Esophagus (tissue), 2 donors: ENCODE results near the gene GPBAR1. TPM values are rescaled to one million over a fixed set of nuclear protein-coding genes. Genes with fewer than 3 reads are reported as not detected.

Source experiments
- H3K27ac ChIP-seq, 2 donors: one replicate each; pipeline ENCODE4 v1.5.1; 2013; ENCODE audit warnings: low read depth in 2 of 2, mild to moderate bottlenecking in 2 of 2, inconsistent platforms in 1 of 2, low read length in 1 of 2, moderate library complexity in 1 of 2
- H3K27me3 ChIP-seq, 2 donors: one replicate each; pipeline ENCODE4 v1.6.1; 2013; ENCODE audit warnings: low read length in 2 of 2, control low read depth in 1 of 2, mild to moderate bottlenecking in 1 of 2; ENCODE audit not compliant: insufficient read depth in 2 of 2, control insufficient read depth in 1 of 2
- H3K36me3 ChIP-seq, 2 donors: one replicate each; pipeline ENCODE4 v1.6.1; 2013; ENCODE audit warnings: low read length in 1 of 2; ENCODE audit not compliant: control insufficient read depth in 2 of 2, insufficient read depth in 2 of 2
- H3K4me1 ChIP-seq, 2 donors: one replicate each; pipeline ENCODE4 v1.6.1; 2013; ENCODE audit warnings: low read length in 1 of 2; ENCODE audit not compliant: control insufficient read depth in 2 of 2, insufficient read depth in 2 of 2
- H3K4me3 ChIP-seq, 2 donors: one replicate each; pipeline ENCODE4 v1.5.1; 2013; ENCODE audit warnings: low read length in 2 of 2, mild to moderate bottlenecking in 2 of 2, low read depth in 1 of 2, moderate library complexity in 1 of 2
- H3K9me3 ChIP-seq, 2 donors: one replicate each; pipeline ENCODE4 v1.6.1; 2013; ENCODE audit warnings: mild to moderate bottlenecking in 2 of 2, low read depth in 1 of 2, low read length in 1 of 2, moderate library complexity in 1 of 2; ENCODE audit not compliant: control insufficient read depth in 2 of 2, insufficient read depth in 1 of 2
- WGBS, 2 donors: extraction: QIAGEN DNeasy Blood & Tissue Kit; methylation state at CpG; one replicate each; pipeline ENCODE4 v1.1.7; 2013; 5-methylcytosine and 5-hydroxymethylcytosine counted together
- polyA plus RNA-seq, 2 donors: library from polyadenylated mRNA; stranded (reverse); fragments of 200-250 nt; gene quantifications; one replicate each; pipeline ENCODE4 v1.2.3, GENCODE V29; 2013
- donor health status: healthy with polysubstance abuse.
- donor health status: Bipolar disorder and iron deficiency.

Gene GPBAR1
- polyA plus RNA-seq, 2 donors: 0.29 to 0.45 TPM

GRCh38 chr2:218280260-218280870, 19.6 kb downstream of the GPBAR1 start:
- H3K36me3 ChIP-seq: peaks cover 35 to 63% of the 10 kb centered on the region in 2 donors
- peaks cover 17 to 49% of the 10 kb centered on the region in 2 donors for H3K4me1 ChIP-seq
- 93 to 94% methylated on average over 14 of the region's 14 CpGs for WGBS, 2 donors
- H3K9me3 ChIP-seq: no peaks in the 10 kb centered on the region
- H3K4me3 ChIP-seq: no peak overlapping the region
- H3K27me3 ChIP-seq: no peaks in the 10 kb centered on the region
- no peak overlapping the region for H3K27ac ChIP-seq

GRCh38 chr2:218281449-218281848, 20.6 kb downstream of the GPBAR1 start:
- Histone ChIP-seq H3K36me3 (peaks cover 27 to 55% of the 10 kb centered on the region in 2 donors), H3K27me3 (no peaks in the 10 kb centered on the region), H3K27ac (peak overlapping the region; percentile 96 to 98), H3K4me1 (peaks cover 21 to 60% of the 10 kb centered on the region in 2 donors), H3K9me3 (no peaks in the 10 kb centered on the region), H3K4me3 (no peak overlapping the region)
- WGBS, 2 donors: 42 to 54% methylated on average over 3 of the region's 3 CpGs

- Histone ChIP-seq H3K27me3 (no peaks in the 10 kb centered on the region), H3K4me1 (peaks cover 21 to 63% of the 10 kb centered on the region in 2 donors), H3K9me3 (no peaks in the 10 kb centered on the region), H3K36me3 (peaks cover 21 to 45% of the 10 kb centered on the region in 2 donors), H3K4me3 (peak overlapping the region; percentile 17 to 27), H3K27ac (peak overlapping the region; percentile 96 to 98)
- 42 to 44% methylated on average over 16 to 17 of the region's 17 CpGs for WGBS, 2 donors
Observed at GRCh38 chr2:218282173-218282991, 21.6 kb downstream of the GPBAR1 start.

GRCh38 chr2:218284106-218284811, 23.4 kb downstream of the GPBAR1 start:
- WGBS, 2 donors: 39% methylated on average over 14 to 16 of the region's 16 CpGs
- H3K36me3 ChIP-seq: peaks cover 21 to 27% of the 10 kb centered on the region in 2 donors

GRCh38 chr2:218285604-218286003, 24.8 kb downstream of the GPBAR1 start:
- 13 to 17% methylated on average over 6 of the region's 6 CpGs for WGBS, 2 donors
- H3K4me3 ChIP-seq: peak overlapping the region; percentile 22 to 59

More at GRCh38 chr2:218284106-218284811, 23.4 kb downstream of the GPBAR1 start:
- no peaks in the 10 kb centered on the region for H3K27me3 ChIP-seq
- peaks cover 23 to 49% of the 10 kb centered on the region in 2 donors for H3K4me1 ChIP-seq
- H3K27ac ChIP-seq: peak overlapping the region; percentile 92 to 98
- H3K4me3 ChIP-seq: peak overlapping the region; percentile 32 to 38
- H3K9me3 ChIP-seq: no peaks in the 10 kb centered on the region

GRCh38 chr2:218286570-218287459, 26.0 kb downstream of the GPBAR1 start:
- Histone ChIP-seq H3K36me3 (peaks cover under 1 to 7% of the 10 kb centered on the region in 2 donors), H3K4me1 (peaks cover 26 to 48% of the 10 kb centered on the region in 2 donors), H3K4me3 (peak overlapping the region; percentile 46 to 59), H3K9me3 (no peaks in the 10 kb centered on the region), H3K27me3 (no peaks in the 10 kb centered on the region), H3K27ac (peak overlapping the region; percentile 92 to 100)
- WGBS, 2 donors: 1 to 2% methylated on average over 11 of the region's 11 CpGs

More at GRCh38 chr2:218285604-218286003, 24.8 kb downstream of the GPBAR1 start:
- no peaks in the 10 kb centered on the region for H3K27me3 ChIP-seq
- H3K4me1 ChIP-seq: peaks cover 26 to 50% of the 10 kb centered on the region in 2 donors
- no peaks in the 10 kb centered on the region for H3K9me3 ChIP-seq
- H3K27ac ChIP-seq: peak overlapping the region; percentile 92 to 100
- H3K36me3 ChIP-seq: peaks cover 8 to 14% of the 10 kb centered on the region in 2 donors

GRCh38 chr2:218289639-218290315, 29.0 kb downstream of the GPBAR1 start:
- WGBS, 2 donors: 16 to 21% methylated on average over 6 of the region's 6 CpGs
- peaks cover 11 to 28% of the 10 kb centered on the region in 2 donors for H3K4me1 ChIP-seq
- no peaks in the 10 kb centered on the region for H3K9me3 ChIP-seq
- no peaks in the 10 kb centered on the region for H3K27me3 ChIP-seq
- H3K4me3 ChIP-seq: peak overlapping the region; percentile 96
- no peaks in the 10 kb centered on the region for H3K36me3 ChIP-seq
- H3K27ac ChIP-seq: peak overlapping the region; percentile 94 to 97

- 25 to 26% methylated on average over 12 of the region's 12 CpGs for WGBS, 2 donors
- peak overlapping the region; percentile 96 for H3K4me3 ChIP-seq
- H3K9me3 ChIP-seq: no peaks in the 10 kb centered on the region
- peak overlapping the region; percentile 94 to 97 for H3K27ac ChIP-seq
- peaks cover 7 to 27% of the 10 kb centered on the region in 2 donors for H3K4me1 ChIP-seq
- H3K27me3 ChIP-seq: no peaks in the 10 kb centered on the region
- H3K36me3 ChIP-seq: no peaks in the 10 kb centered on the region
Observed at GRCh38 chr2:218290316-218291261, 29.8 kb downstream of the GPBAR1 start.
